HG02642 (cell line): Measurements from ENCODE around the gene ERRFI1.

ENCODE experiments used
- ATAC-seq: cut with Tn5 transposase; IDR thresholded peaks from one replicate; pipeline ENCODE4 v1.9.1; 2021; ENCODE audit warnings: mild to moderate bottlenecking; ENCODE audit not compliant: unreplicated experiment, poor library complexity

ERRFI1 gene

GRCh38 chr1:8006037-8006963 is 19.8 kb downstream of the ERRFI1 start:
- ATAC-seq = no peak

DNA sequence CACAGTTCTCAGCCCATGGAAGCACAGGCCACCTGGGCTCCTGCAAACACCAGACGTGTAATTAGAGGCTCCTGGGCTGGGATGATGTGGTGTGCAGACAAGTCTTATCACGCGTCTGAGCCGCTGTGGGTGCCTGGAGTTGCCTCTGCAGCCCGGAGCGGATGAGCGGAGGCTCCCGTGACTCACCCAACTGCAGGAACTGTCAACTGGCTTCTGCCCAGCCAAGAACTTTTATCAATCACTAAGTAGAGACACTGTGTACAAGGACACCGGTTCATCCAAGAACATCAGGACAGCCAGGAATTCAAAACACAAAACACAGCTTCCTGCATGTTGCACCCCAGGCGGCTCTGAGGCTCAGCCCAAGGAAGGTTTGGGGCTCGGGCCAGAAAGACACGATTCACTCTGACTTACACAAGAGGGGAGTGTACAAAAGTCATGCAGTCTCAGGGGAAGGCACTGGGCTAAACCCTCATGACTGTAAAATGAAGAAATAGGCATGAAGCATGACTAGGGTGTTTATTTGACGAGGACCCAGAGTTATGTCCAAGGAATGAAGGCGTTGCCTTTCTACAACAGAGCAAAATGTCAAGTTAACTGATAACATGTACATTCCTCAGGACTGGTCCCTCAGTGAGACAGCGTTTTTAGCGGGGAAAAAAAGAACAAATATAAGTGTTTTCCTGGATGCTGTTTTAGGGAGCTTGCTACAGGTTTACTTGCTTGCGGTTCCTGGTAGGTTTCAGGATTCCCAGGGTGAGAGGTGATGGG is 21.1 kb downstream of the ERRFI1 start:
- no peak for ATAC-seq

DNA sequence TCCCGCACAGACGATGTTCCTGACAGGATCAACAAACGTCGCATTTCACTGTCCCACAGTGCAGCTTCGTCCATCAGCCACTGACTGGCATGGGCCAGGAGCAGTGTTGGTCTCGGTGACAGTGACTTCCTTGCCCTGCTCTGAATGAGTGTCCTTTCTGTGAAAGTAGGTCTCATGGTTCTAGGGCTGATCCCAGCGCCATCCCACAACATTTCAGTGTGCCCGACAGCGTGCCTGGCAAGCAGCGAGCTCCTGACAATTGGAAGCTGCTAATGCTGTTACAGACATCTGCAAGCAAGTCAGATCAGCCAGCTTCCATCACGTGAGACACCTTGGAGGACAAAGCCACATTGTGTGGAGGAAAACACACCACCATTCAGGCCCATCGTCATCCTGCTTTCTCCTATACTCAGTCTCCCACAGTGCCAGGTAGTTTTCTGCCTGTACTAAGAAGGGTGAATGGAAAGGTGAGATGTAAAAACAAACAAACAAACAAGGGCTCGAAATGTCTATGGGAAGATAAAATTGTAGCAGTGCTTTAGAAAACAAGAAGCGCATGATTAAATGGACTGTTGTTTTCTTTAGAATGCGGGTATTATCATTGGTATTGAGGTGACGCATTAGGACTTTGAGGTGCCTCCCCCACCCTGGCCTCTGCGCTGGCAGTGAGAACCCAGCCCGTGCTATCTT is 21.9 kb downstream of the ERRFI1 start:
- no peak for ATAC-seq

DNA sequence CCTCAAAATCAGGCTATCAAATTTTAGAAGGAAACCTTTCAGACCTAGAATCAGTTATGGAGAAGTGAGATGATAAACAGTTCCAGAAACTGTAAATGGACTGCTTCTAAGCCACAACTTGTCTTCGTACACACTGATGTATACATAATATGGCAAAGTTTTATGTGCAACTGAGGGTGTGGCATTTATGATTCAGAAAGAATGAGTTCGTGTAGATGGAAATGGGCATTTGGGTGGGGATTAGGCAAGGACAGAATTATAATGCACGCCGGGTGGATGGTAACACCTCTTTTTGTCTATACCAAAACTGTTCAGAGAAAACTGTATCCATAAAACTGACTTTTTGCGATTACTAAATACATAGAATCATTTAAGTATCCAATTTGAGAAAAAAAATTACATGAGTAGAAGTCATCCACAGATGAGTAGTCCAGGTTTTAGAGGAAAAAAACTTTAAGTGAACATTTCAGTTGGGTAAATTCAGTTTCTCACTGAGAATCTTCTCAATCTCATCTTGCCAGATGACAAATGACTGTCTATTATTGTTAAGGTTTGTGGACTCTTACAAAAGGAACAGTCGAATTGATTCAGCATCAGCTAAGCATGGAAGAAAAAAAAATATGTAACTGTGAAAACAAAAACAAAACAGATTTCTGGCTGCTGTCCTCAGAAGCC is 22.5 kb downstream of the ERRFI1 start:
- ATAC-seq = no peak

GRCh38 chr1:8002921-8003320 is 23.2 kb downstream of the ERRFI1 start:
- ATAC-seq = no peak

DNA sequence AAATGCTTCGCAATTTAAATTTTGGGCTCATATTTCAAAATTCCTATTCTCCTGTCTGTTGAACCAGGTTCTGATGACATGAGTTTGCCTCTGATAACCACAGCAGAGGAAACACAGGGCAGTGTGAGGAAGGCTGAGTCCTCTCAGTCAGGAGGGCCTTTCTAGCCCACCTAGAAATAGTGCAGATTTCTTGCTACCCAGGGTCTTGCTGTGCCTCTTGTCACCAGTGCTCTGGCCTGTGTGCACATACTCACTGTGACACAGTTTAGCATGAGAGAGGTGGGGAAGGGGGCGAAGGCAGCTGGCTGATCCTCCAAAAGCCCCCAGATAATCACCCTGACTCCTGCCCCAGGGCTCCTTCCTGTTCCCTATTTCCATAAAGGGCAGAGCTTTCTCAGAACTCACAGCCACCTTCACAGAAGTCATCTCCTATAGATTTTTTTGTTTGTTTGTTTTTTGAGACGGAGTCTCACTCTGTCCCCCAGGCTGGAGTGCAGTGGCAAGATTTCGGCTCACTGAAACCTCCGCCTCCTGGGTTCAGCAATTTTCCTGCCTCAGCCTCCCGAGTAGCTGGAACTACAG is 23.7 kb downstream of the ERRFI1 start:
- no peak for ATAC-seq

GRCh38 chr1:7995437-7995836 is 30.7 kb downstream of the ERRFI1 start:
- no peak for ATAC-seq

DNA sequence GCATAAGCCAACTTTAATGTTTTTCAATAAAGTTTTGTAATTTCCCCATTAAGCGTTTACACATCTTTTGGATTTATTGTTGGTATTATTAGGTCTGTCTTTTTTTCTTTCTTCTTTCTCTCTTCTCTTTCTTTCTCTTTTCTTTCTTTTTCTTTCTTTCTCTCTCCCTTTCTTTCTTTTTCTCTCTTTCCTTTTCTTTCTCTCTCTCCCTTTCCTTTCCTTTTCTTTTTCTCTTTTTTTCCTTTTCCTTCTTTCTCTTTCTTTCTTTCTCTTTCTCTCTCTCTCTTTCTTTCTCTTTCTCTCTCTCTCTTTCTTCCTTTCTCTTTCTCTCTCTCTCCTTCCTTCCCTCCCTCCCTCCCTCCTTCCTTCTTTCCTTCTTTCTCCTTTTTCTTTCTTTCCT is 31.3 kb downstream of the ERRFI1 start:
- ATAC-seq = no peak

- ATAC-seq = peak; percentile 53
Measured at GRCh38 chr1:7993593-7994479, 32.3 kb downstream of the ERRFI1 start.

DNA sequence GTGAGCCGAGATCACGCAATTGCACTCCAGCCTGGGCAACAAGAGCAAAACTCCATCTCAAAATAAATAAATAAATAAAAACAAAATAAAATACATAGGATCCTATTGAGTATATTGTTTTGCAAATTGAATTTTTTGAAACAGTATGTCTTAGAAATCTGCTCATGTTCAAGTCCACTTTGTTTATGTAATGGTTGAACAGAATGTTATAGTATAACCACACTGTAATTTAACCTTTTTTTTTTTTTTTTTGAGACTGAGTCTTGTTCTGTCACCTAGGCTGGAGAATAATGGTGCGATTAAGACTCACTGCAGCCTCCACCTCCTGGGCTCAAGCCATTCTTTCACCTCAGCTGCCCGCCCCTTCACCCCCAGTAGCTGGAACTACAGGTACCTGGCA is 33.2 kb downstream of the ERRFI1 start:
- ATAC-seq = no peak

- no peak for ATAC-seq
Measured at GRCh38 chr1:7991504-7992440, 34.3 kb downstream of the ERRFI1 start.

DNA sequence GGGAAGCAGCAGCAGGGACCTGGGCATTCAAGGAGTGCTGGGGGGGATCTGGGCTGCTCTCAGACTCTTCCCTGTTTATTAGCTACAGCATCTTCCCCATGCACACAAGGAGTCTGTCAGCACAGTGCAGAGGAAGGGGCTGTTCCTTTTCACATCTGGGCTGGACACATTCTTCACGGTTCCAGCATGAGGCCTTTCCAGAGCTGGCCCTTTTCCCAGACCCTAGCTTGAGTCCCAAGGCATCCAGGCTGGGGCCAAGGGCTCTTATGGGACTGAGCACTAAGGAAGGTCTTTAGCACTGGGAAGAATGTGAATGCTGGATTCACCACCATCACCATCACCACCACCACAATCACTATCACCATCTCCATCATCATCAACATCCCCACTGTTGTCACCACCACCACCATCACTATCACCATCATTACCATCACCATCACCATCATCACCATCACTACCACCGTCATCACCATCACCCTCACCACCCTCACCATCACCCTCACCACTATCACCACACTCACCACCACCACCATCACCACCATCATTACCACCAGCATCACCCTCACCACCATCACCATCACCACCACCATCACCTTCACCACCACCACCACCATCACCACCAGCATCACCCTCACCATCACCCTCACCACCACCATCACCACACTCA is 36.2 kb downstream of the ERRFI1 start:
- no peak for ATAC-seq

DNA sequence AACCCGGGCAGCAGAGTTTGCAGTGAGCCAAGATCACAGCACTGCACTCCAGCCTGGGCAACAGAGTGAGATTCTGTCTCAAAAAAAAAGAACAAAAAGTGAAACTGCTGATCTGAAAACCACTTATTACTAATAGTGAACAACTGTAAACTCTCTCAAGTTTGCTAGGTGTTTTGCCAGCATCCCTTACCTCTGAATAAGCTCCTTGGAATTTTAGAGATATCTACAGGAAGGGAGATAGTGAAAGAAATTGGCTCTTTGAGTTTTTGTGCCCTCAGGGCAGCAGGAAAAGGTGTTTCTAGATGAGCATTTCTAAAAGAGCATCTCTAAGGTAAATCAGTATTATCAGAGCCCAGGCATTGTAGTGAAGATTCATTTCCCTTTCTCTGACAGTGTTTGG is 37.5 kb downstream of the ERRFI1 start:
- ATAC-seq = no peak

DNA sequence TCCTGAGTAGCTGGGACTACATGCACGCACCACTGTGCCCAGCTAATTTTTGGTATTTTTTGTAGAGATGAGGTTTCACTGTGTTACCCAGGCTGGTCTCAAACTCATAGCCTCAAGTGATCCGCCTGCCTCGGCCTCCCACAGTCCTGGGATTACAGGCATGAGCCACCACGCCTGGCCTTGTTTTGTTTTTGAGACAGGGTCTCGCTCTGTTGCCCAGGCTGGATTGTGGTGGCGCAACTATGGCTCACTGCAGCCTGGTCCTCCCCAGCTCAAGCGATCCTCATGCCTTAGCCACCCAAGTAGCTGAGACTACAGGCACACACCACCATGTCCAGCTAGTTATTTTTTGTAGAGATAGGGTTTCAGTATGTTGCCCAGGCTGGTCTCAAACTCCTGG is 38.6 kb downstream of the ERRFI1 start:
- ATAC-seq = no peak

- ATAC-seq = no peak
Measured at GRCh38 chr1:7985851-7986612, 40.1 kb downstream of the ERRFI1 start.

DNA sequence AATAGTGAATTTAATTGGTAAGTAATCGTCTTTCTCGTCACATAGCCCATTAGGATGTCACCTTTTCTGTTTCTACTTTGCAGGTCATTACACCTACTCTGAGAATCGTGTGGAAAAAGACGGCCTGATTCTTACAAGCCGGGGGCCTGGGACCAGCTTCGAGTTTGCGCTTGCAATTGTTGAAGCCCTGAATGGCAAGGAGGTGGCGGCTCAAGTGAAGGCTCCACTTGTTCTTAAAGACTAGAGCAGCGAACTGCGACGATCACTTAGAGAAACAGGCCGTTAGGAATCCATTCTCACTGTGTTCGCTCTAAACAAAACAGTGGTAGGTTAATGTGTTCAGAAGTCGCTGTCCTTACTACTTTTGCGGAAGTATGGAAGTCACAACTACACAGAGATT is 41.3 kb downstream of the ERRFI1 start:
- no peak for ATAC-seq
